NCI-H1436 treated with DMSO at 0.1 percent for 48 hours (cell line): ENCODE results near the gene SLC38A3.
A peak's percentile ranks its signal among the peaks of the same experiment; 100 is the strongest.
"Not testable (repeated sequence)": the region's sequence is repeated elsewhere in the genome, so short reads cannot be mapped to it uniquely, and the experiment has no call there.

Experiments used
- DNase-seq: peaks from one replicate; lab custom pipeline; 2025; lab: John Stamatoyannopoulos, UW

The SLC38A3 gene

GRCh38 chr3:50231581-50231980, 26.5 kb downstream of the SLC38A3 start:
- no peak for DNase-seq

- no peak for DNase-seq
These were observed 27.2 kb downstream of the SLC38A3 start for GRCh38 chr3:50232303-50232702.

DNA sequence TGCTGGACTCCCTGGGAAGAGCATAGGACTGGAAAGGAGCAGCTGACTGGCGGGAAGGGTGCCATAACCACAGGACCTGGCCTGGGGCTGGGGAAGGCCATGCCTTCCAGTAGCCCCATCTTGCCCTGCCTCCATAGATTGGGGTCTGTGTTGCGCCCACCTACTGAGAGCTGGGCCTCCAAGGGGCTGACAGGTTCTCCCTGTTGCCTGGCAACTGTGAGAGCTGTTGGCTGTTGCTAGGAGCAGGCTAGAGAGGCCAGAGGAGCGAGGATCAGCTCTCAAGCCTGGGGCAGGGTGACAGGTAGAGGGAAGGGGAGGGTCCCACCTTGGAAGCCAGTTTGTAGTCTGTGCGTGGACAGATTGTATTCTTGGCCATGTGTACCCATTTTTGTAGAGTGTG, 28.1 kb downstream of the SLC38A3 start:
- no peak for DNase-seq

GRCh38 chr3:50235716-50236483, 30.8 kb downstream of the SLC38A3 start, which contains the start of gene GNAI2:
GNAI2 (plus strand) TSS chr3:50236204; CDS start chr3:50236336, 132 bp downstream.
- peak; percentile 58 for DNase-seq

- no peak for DNase-seq
These were observed 31.5 kb downstream of the SLC38A3 start for GRCh38 chr3:50236484-50237132.

GRCh38 chr3:50237133-50237651, 32.1 kb downstream of the SLC38A3 start:
- DNase-seq: no peak

GRCh38 chr3:50237754-50238548, 32.9 kb downstream of the SLC38A3 start:
- DNase-seq: no peak

GRCh38 chr3:50238549-50239026, 33.5 kb downstream of the SLC38A3 start:
- no peak for DNase-seq

DNA sequence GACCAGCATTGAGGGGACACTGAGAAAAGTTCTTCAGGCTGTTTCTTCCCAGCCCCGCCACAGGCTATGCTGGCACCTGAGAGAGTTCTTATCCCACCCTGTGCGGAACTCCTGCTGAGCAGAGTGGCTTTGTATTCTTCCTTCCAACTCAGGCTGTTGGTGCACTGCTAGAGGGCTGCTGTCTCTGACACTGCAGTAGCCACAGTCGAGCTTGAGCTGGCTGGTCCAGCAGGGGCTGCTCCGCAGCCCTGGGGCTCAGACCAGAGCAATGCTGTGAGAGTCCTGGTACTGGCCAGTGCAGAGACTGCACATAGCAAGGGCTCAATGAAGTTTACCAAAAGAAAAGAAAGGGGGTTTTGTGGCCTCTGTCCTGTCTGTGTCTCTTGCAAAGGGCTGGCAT, 34.6 kb downstream of the SLC38A3 start:
- no peak for DNase-seq

GRCh38 chr3:50241163-50241562, 36.1 kb downstream of the SLC38A3 start:
- no peak for DNase-seq

GRCh38 chr3:50241713-50242380, 36.8 kb downstream of the SLC38A3 start:
- DNase-seq: no peak

- no peak for DNase-seq
These were observed 37.3 kb downstream of the SLC38A3 start for GRCh38 chr3:50242381-50242770.

GRCh38 chr3:50242851-50243542, 37.9 kb downstream of the SLC38A3 start:
- DNase-seq: no peak

DNA sequence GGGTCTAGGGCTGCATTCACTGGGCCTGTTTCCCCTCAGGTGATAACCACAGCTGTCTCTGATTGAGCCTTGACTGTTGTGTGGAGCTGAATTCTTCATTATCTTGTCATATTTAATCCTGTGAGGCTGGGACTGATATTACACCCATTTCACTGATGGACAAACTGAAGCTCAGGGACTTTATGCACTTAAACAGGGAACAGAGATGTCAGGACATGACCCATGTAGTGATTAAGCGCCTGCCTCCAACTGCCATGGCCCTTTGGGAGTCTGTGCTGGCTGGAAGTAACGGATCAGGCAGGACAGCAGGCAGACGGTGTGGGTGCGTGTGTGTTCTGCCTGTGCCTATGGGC, 38.4 kb downstream of the SLC38A3 start:
- no peak for DNase-seq

- DNase-seq: not testable (repeated sequence)
These were observed 39.7 kb downstream of the SLC38A3 start for GRCh38 chr3:50244813-50245212.

DNA sequence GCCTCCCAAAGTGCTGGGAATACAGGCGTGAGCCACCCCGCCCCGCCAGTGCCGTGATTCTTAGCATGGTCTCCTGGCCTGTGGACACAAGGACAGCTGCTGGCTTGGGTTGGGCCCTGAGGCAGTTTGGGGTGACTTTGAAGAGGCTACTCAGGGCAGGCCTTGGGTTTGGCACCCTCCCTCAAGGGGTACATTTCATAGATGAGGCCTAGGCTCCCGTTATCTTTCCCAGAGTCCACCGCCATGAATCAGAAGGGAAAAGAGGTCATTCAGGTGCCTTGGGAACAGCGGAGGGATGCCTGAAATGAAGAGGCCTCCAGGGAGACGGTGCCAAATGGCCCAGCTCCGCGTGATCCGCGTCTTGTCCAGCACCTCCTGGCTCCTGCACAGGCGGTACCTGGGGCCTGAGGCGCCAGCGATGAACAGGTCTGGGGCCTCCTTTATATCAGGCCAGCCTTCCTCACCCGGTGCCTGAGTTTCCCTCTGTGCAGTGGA, 40.2 kb downstream of the SLC38A3 start:
- DNase-seq: no peak

GRCh38 chr3:50245831-50246516, 40.9 kb downstream of the SLC38A3 start:
- DNase-seq: no peak

GRCh38 chr3:50246517-50246954, 41.5 kb downstream of the SLC38A3 start:
- DNase-seq: no peak

- DNase-seq: no peak
These were observed 43.3 kb downstream of the SLC38A3 start for GRCh38 chr3:50248387-50248786.

GRCh38 chr3:50249457-50249856, 44.4 kb downstream of the SLC38A3 start:
- DNase-seq: no peak
